PC-3 (cell line): ENCODE measurements around the gene NCR2. TPM values are rescaled to one million over a fixed set of nuclear protein-coding genes. Genes with fewer than 3 reads are reported as not detected.

Source experiments
- ATAC-seq: fragments of 200-7000 bp; cut with Tn5 transposase; 2 replicates; pipeline ENCODE4 v1.9.1; 2020; ENCODE audit warnings: mild to moderate bottlenecking, moderate library complexity
- BruUV-seq: library from RNA; stranded (reverse); fragments of 400-500 nt; replicated peaks from 2 replicates; lab custom pipeline; 2021; lab: Mats Ljungman, UMichigan
- CTCF ChIA-PET: fragments of 300-600 bp; sonication (Branson Sonifier 250); formaldehyde crosslinking; loops from one replicate; lab custom pipeline; 2022; ENCODE audit warnings: antibody characterized with exemption; lab: Charles Lee
- POLR2A ChIA-PET: fragments of 300-600 bp; sonication (Branson Sonifier 250); formaldehyde crosslinking; loops from one replicate; lab custom pipeline; 2022; ENCODE audit warnings: antibody characterized with exemption; ENCODE audit not compliant: unreplicated experiment; lab: Charles Lee
- DNase-seq: peaks from one replicate; pipeline ENCODE4 v3.0.0-alpha.2; 2015
- H2AFZ ChIP-seq: fragments of 300-600 bp; sonication (generic); 2 replicates; pipeline ENCODE4 v1.6.0; 2016; ENCODE audit warnings: antibody characterized with exemption, low read length
- H3F3A ChIP-seq: fragments of 300-600 bp; sonication (generic); one replicate; pipeline ENCODE4 v1.6.0; 2017; ENCODE audit warnings: antibody characterized with exemption, low read length, control low read depth, mild to moderate bottlenecking; ENCODE audit not compliant: unreplicated experiment
- H3K27ac ChIP-seq: fragments of 300-600 bp; sonication (generic); 2 replicates; pipeline ENCODE4 v1.5.1; 2016; ENCODE audit warnings: mild to moderate bottlenecking, low read length
- H3K27me3 ChIP-seq: fragments of 300-600 bp; sonication (generic); 2 replicates; pipeline ENCODE4 v1.6.1; 2016; ENCODE audit warnings: low read length, mixed read lengths
- H3K36me3 ChIP-seq: fragments of 300-600 bp; sonication (generic); 2 replicates; pipeline ENCODE4 v1.6.1; 2016; ENCODE audit warnings: low read depth, mixed run types, low read length, mixed read lengths
- H3K4me1 ChIP-seq: fragments of 300-600 bp; sonication (generic); 2 replicates; pipeline ENCODE4 v1.5.1; 2016; ENCODE audit warnings: low read length; ENCODE audit not compliant: insufficient read depth
- H3K4me2 ChIP-seq: fragments of 300-600 bp; sonication (generic); 2 replicates; pipeline ENCODE4 v1.6.0; 2016; ENCODE audit warnings: low read length
- H3K4me3 ChIP-seq: fragments of 300-600 bp; sonication (generic); 2 replicates; pipeline ENCODE4 v1.5.1; 2016; ENCODE audit warnings: mild to moderate bottlenecking, low read length, mixed read lengths
- H3K79me2 ChIP-seq: fragments of 300-600 bp; sonication (generic); 2 replicates; pipeline ENCODE4 v1.6.1; 2017; ENCODE audit warnings: low read length, mixed read lengths
- H3K9ac ChIP-seq: fragments of 300-600 bp; sonication (generic); 2 replicates; pipeline ENCODE4 v1.6.0; 2016; ENCODE audit warnings: mild to moderate bottlenecking, low read length
- H3K9me2 ChIP-seq: fragments of 300-600 bp; sonication (generic); replicated peaks from 2 replicates; pipeline ENCODE4 v1.6.1; 2016; ENCODE audit warnings: mixed run types, low read length, mixed read lengths
- H3K9me3 ChIP-seq: fragments of 300-600 bp; sonication (generic); 2 replicates; pipeline ENCODE4 v1.6.1; 2016; ENCODE audit warnings: low read length, mixed read lengths
- H4K20me1 ChIP-seq: fragments of 300-600 bp; sonication (generic); 2 replicates; pipeline ENCODE4 v1.6.1; 2016; ENCODE audit warnings: low read length, mixed read lengths
- CTCF ChIP-seq: fragments of 300-600 bp; sonication (generic); conservative IDR thresholded peaks from 2 replicates; pipeline ENCODE4 v1.5.1; 2017; ENCODE audit warnings: antibody characterized with exemption, low read depth, mild to moderate bottlenecking, low read length
- EZH2 ChIP-seq: fragments of 300-600 bp; sonication (generic); IDR thresholded peaks from one replicate; pipeline ENCODE4 v1.6.1; 2017; ENCODE audit warnings: antibody characterized with exemption, mild to moderate bottlenecking, low read length; ENCODE audit not compliant: unreplicated experiment
- EZH2phosphoT487 ChIP-seq: fragments of 300-600 bp; sonication (generic); IDR thresholded peaks from 2 replicates; pipeline ENCODE4 v1.6.1; 2018; ENCODE audit warnings: mild to moderate bottlenecking, antibody characterized with exemption, low read length, borderline replicate concordance
- intact Hi-C: fragments of 100-400 bp; cut with micrococcal nuclease; formaldehyde crosslinking; loops from 2 replicates; pipeline ENCODE4 v1.9.0; 2023
- total RNA-seq: library from RNA; depleted of rRNA; stranded (reverse); fragments of >200 nt; gene quantifications from 2 replicates; pipeline ENCODE4 v1.2.3, GENCODE V29; 2014

The NCR2 gene
- total RNA-seq, 1 experiment from 2014 or later: not detected

GRCh38 chr6:41343641-41344187 lies 8.3 kb downstream of the NCR2 start:
- peaks cover 77% of the 10 kb centered on the region for H3K27me3 ChIP-seq
- CTCF ChIA-PET: no interaction called here

GRCh38 chr6:41344876-41345275 lies 9.5 kb downstream of the NCR2 start:
- Histone ChIP-seq H3K9me2 (no peaks in the 10 kb centered on the region), H3K4me2 (no peak overlapping the region), H3K27me3 (peaks cover 78% of the 10 kb centered on the region), H4K20me1 (no peaks in the 10 kb centered on the region), H3F3A (no peaks in the 10 kb centered on the region), H3K27ac (no peak overlapping the region), H3K9me3 (0 out of 2 replicates have a peak, but pooled peaks cover 7% of the 10 kb centered on the region), H3K4me3 (no peak overlapping the region), H3K79me2 (no peaks in the 10 kb centered on the region), H3K9ac (no peak overlapping the region), H3K36me3 (no peaks in the 10 kb centered on the region), H3K4me1 (no peaks in the 10 kb centered on the region), H2AFZ (no peak overlapping the region)
- intact Hi-C loops: no loop called here
- DNase-seq: no peak
- ATAC-seq: no peak
- TF ChIP-seq CTCF: no peak
- no peak for TF ChIP-seq EZH2
- no peak for TF ChIP-seq EZH2phosphoT487
- no TSS peak for BruUV-seq
- ChIA-PET CTCF (no interaction called here), POLR2A (no interaction called here)

More at GRCh38 chr6:41343641-41344187, 8.3 kb downstream of the NCR2 start:
- no TSS peak for BruUV-seq
- Histone ChIP-seq H3K36me3 (no peaks in the 10 kb centered on the region), H3K4me2 (no peak overlapping the region), H3K9ac (no peak overlapping the region), H3K27ac (no peak overlapping the region), H3K9me3 (0 out of 2 replicates have a peak, but pooled peaks cover 7% of the 10 kb centered on the region), H3K9me2 (no peaks in the 10 kb centered on the region), H4K20me1 (no peaks in the 10 kb centered on the region), H3K4me3 (no peak overlapping the region), H3F3A (no peaks in the 10 kb centered on the region), H3K4me1 (no peaks in the 10 kb centered on the region), H3K79me2 (no peaks in the 10 kb centered on the region), H2AFZ (no peak overlapping the region)
- no peak for TF ChIP-seq EZH2phosphoT487
- TF ChIP-seq EZH2: no peak
- no peak for TF ChIP-seq CTCF
- POLR2A ChIA-PET: no interaction called here
- intact Hi-C loops: no loop called here
- ATAC-seq (no peak), DNase-seq (no peak)

GRCh38 chr6:41345901-41346300 lies 10.5 kb downstream of the NCR2 start:
- Histone ChIP-seq H3K4me2 (no peak overlapping the region), H3K9me2 (no peaks in the 10 kb centered on the region), H3K9ac (no peak overlapping the region), H3K4me3 (no peak overlapping the region), H3K79me2 (no peaks in the 10 kb centered on the region), H4K20me1 (no peaks in the 10 kb centered on the region), H3K27me3 (peaks cover 81% of the 10 kb centered on the region), H2AFZ (no peak overlapping the region), H3K36me3 (no peaks in the 10 kb centered on the region), H3K27ac (no peak overlapping the region), H3F3A (no peaks in the 10 kb centered on the region), H3K9me3 (0 out of 2 replicates have a peak, but pooled peaks cover 7% of the 10 kb centered on the region), H3K4me1 (no peaks in the 10 kb centered on the region)
- TF ChIP-seq EZH2: no peak
- TF ChIP-seq EZH2phosphoT487: no peak
- no peak for TF ChIP-seq CTCF
- BruUV-seq: no TSS peak
- intact Hi-C loops: no loop called here
- ChIA-PET POLR2A (no interaction called here), CTCF (no interaction called here)
- DNase-seq: no peak
- no peak for ATAC-seq
